SK-N-SH (cell line): ENCODE data around the gene SNX3. TPM values are rescaled to one million over a fixed set of nuclear protein-coding genes. Genes with fewer than 3 reads are reported as not detected.

Experiments used
- CTCF ChIA-PET: fragments of 300-600, 350-600 bp; formaldehyde crosslinking; extraction: SDS; loops from one replicate; lab custom pipeline; 2021; lab: Yijun Ruan, JAX
- POLR2A ChIA-PET: fragments of 350-600 bp; sonication (Branson Sonifier 250); formaldehyde crosslinking; extraction: SDS; loops from one replicate; lab custom pipeline; 2020; ENCODE audit warnings: antibody characterized with exemption, inconsistent platforms; lab: Yijun Ruan, JAX
- DNase-seq: peaks from one replicate; pipeline ENCODE4 v3.0.0; 2012
- H2AFZ ChIP-seq: fragments of 200-600 bp; sonication (generic); 2 replicates; pipeline ENCODE4 v1.8.1; 2016; ENCODE audit warnings: antibody characterized with exemption, mild to moderate bottlenecking, low read depth
- H3F3A ChIP-seq: fragments of 200-600 bp; sonication (generic); replicated peaks from 2 replicates; pipeline ENCODE3; 2016; ENCODE audit warnings: antibody characterized with exemption, mild to moderate bottlenecking; ENCODE audit not compliant: insufficient read depth
- H3K27ac ChIP-seq, 2 experiments: fragments of 200-500 bp in 1 of 2; fragments of 200-600 bp in 1 of 2; sonication (Bioruptor generic) in 1 of 2; sonication (generic), shearing (Covaris generic) in 1 of 2; 2 replicates each; pipeline versions ENCODE4 v1.5.1 to v1.6.1; 2014 to 2016; ENCODE audit warnings: low read depth in 2 of 2, inconsistent platforms in 1 of 2, low read length in 1 of 2, mild to moderate bottlenecking in 1 of 2, mixed read lengths in 1 of 2
- H3K27me3 ChIP-seq: fragments of 200-600 bp; sonication (generic), shearing (Covaris generic); 2 replicates; pipeline ENCODE4 v1.6.1; 2016; ENCODE audit warnings: mixed run types; ENCODE audit not compliant: insufficient read depth
- H3K36me3 ChIP-seq, 2 experiments: fragments of 200-500 bp in 1 of 2; fragments of 200-600 bp in 1 of 2; sonication (Bioruptor generic) in 1 of 2; sonication (generic) in 1 of 2; replicated peaks in 1 of 2; 2 replicates each; pipeline versions ENCODE3 to v1.5.1; 2014 to 2016; ENCODE audit warnings: low read length in 1 of 2, mild to moderate bottlenecking in 1 of 2; ENCODE audit not compliant: insufficient read depth in 2 of 2, control insufficient read depth in 1 of 2
- H3K4me1 ChIP-seq, 2 experiments: fragments of 200-500 bp in 1 of 2; fragments of 200-600 bp in 1 of 2; sonication (Bioruptor generic) in 1 of 2; sonication (generic), shearing (Covaris generic) in 1 of 2; 2 replicates each; pipeline versions ENCODE4 v1.5.1 to v1.6.1; 2014 to 2016; ENCODE audit warnings: low read depth in 1 of 2, low read length in 1 of 2, mixed run types in 1 of 2; ENCODE audit not compliant: insufficient read depth in 2 of 2, control insufficient read depth in 1 of 2
- H3K4me2 ChIP-seq: fragments of 200-600 bp; sonication (generic), shearing (Covaris generic); 2 replicates; pipeline ENCODE4 v1.6.1; 2017; ENCODE audit warnings: mixed run types
- H3K4me3 ChIP-seq, 2 experiments: fragments of 200-500 bp in 1 of 2; fragments of 200-600 bp in 1 of 2; sonication (Bioruptor generic) in 1 of 2; sonication (generic), shearing (Covaris generic) in 1 of 2; 2 replicates each; pipeline versions ENCODE4 v1.5.1 to v1.8.1; 2014 to 2016; ENCODE audit warnings: low read depth in 2 of 2, inconsistent platforms in 1 of 2, low read length in 1 of 2, mild to moderate bottlenecking in 1 of 2, mixed read lengths in 1 of 2, moderate library complexity in 1 of 2
- H3K79me2 ChIP-seq: fragments of 200-600 bp; sonication (generic); 2 replicates; pipeline ENCODE4 v1.8.1; 2017; ENCODE audit warnings: mild to moderate bottlenecking; ENCODE audit not compliant: insufficient read depth
- H3K9ac ChIP-seq: fragments of 200-600 bp; sonication (generic); 2 replicates; pipeline ENCODE4 v1.6.1; 2017; ENCODE audit warnings: mixed run types
- H3K9me2 ChIP-seq: fragments of 200-600 bp; sonication (generic); 2 replicates; pipeline ENCODE4 v1.6.1; 2017; ENCODE audit warnings: mixed run types
- H3K9me3 ChIP-seq: fragments of 200-600 bp; sonication (generic); 2 replicates; pipeline ENCODE4 v1.6.1; 2017; ENCODE audit warnings: mixed run types, mild to moderate bottlenecking, moderate library complexity
- H4K20me1 ChIP-seq: fragments of 200-600 bp; sonication (generic); 2 replicates; pipeline ENCODE4 v1.6.1; 2017; ENCODE audit warnings: mild to moderate bottlenecking, mixed run types; ENCODE audit not compliant: insufficient read depth
- GABPA ChIP-seq: IDR thresholded peaks from 2 replicates; pipeline ENCODE4 v1.4.0; 2012; ENCODE audit warnings: low read depth, mild to moderate bottlenecking
- MAX ChIP-seq: IDR thresholded peaks from 2 replicates; pipeline ENCODE4 v1.4.0; 2012; ENCODE audit warnings: low read depth
- MEF2A ChIP-seq: IDR thresholded peaks from 2 replicates; pipeline ENCODE4 v1.4.0; 2012; ENCODE audit warnings: low read depth, borderline replicate concordance
- NFIC ChIP-seq: IDR thresholded peaks from 2 replicates; pipeline ENCODE4 v1.4.0; 2012; ENCODE audit warnings: borderline replicate concordance
- PBX3 ChIP-seq: IDR thresholded peaks from 2 replicates; pipeline ENCODE4; 2012
- REST ChIP-seq: IDR thresholded peaks from 2 replicates; pipeline ENCODE4 v1.6.1; 2012; ENCODE audit warnings: mild to moderate bottlenecking, low read depth, low read length, moderate library complexity
- TCF12 ChIP-seq: IDR thresholded peaks from 2 replicates; pipeline ENCODE4 v1.4.0; 2012
- USF2 ChIP-seq: fragments of 150-350 bp; IDR thresholded peaks from 2 replicates; pipeline ENCODE4 v1.6.1; 2017; ENCODE audit warnings: antibody characterized with exemption, low read length, low read depth, borderline replicate concordance
- WGBS: methylation state at CpG from one replicate; pipeline ENCODE4 v1.1.6; 2017; ENCODE audit warnings: low lambda C conversion rate; 5-methylcytosine and 5-hydroxymethylcytosine counted together
- polyA plus RNA-seq, 3 experiments: library from polyadenylated mRNA; depleted of rRNA; stranded (reverse); fragments of >200 nt; gene quantifications; 2 replicates each; pipeline ENCODE4 v1.2.3, GENCODE V29; 2012

SNX3 gene
- polyA plus RNA-seq, 1 of the 3 experiments (the other 2 are of a cell fraction): 105 TPM

- Histone ChIP-seq H3K27me3 (no peaks in the 10 kb centered on the region), H2AFZ (no peak overlapping the region), H3K4me3 (no peak overlapping the region), H3K36me3 (peaks cover 0 to 29% of the 10 kb centered on the region in 2 experiments), H3K9me3 (no peaks in the 10 kb centered on the region)
- 98% methylated on average over 2 of the region's 2 CpGs for WGBS
- DNase-seq: no peak
- POLR2A ChIA-PET: no interaction called here
- TF ChIP-seq MAX (no peak), GABPA (no peak), TCF12 (no peak)
- TF ChIP-seq, all 33 proteins: peak for 0
- Histone ChIP-seq H3K79me2 (peaks cover 78% of the 10 kb centered on the region), H4K20me1 (peaks cover 15% of the 10 kb centered on the region), H3K27ac (no peak overlapping the region), H3K4me1 (peaks cover 0 to 6% of the 10 kb centered on the region in 2 experiments; a peak in 2 of 4 replicates), H3K9ac (no peak overlapping the region), H3F3A (no peaks in the 10 kb centered on the region), H3K4me2 (no peak overlapping the region), H3K9me2 (no peaks in the 10 kb centered on the region)
- CTCF ChIA-PET: interaction anchor here (1.2 kb wide), 1 partner anchor 248 kb away, joined by 3 read pairs; no protein-coding TSS in a partner anchor
Measured at GRCh38 chr6:108243836-108244235, 17.0 kb downstream of the SNX3 start.

- 100% methylated on average over 2 of the region's 2 CpGs for WGBS
- DNase-seq: no peak
- Histone ChIP-seq H3K4me1 (no peaks in the 10 kb centered on the region), H3K4me3 (no peak overlapping the region), H3K9me3 (no peaks in the 10 kb centered on the region), H4K20me1 (peaks cover 15% of the 10 kb centered on the region; the same call in 1 of the 2 replicates), H2AFZ (no peak overlapping the region), H3K79me2 (peaks cover 77% of the 10 kb centered on the region), H3K36me3 (peaks cover 0 to 39% of the 10 kb centered on the region in 2 experiments), H3K9me2 (no peaks in the 10 kb centered on the region), H3K4me2 (no peak overlapping the region), H3K27me3 (no peaks in the 10 kb centered on the region), H3K27ac (no peak overlapping the region), H3F3A (no peaks in the 10 kb centered on the region), H3K9ac (no peak overlapping the region)
- CTCF ChIA-PET: interaction anchor here (1.2 kb wide), 1 partner anchor 9 kb away, joined by 4 read pairs; no protein-coding TSS in a partner anchor
- TF ChIP-seq MEF2A (no peak), USF2 (no peak), REST (no peak), MAX (no peak), NFIC (no peak), PBX3 (no peak)
- POLR2A ChIA-PET: no interaction called here
Measured at GRCh38 chr6:108242721-108243120, 18.1 kb downstream of the SNX3 start.
